NCI-H1092 treated with DMSO at 0.1 percent for 48 hours (cell line): ENCODE data around the gene HSPBP1.

Experiments
- DNase-seq: peaks from one replicate; lab custom pipeline; 2025; lab: John Stamatoyannopoulos, UW

HSPBP1 gene

GRCh38 chr19:55216461-55217198 lies 63.3 kb downstream of the HSPBP1 start:
- peak; percentile 90 for DNase-seq

GRCh38 chr19:55213547-55213946 lies 66.4 kb downstream of the HSPBP1 start:
- DNase-seq, result no peak

- DNase-seq, result no peak
Measured at GRCh38 chr19:55212447-55212846, 67.5 kb downstream of the HSPBP1 start.
